ENCODE results near the gene TOGARAM1.

DNA sequence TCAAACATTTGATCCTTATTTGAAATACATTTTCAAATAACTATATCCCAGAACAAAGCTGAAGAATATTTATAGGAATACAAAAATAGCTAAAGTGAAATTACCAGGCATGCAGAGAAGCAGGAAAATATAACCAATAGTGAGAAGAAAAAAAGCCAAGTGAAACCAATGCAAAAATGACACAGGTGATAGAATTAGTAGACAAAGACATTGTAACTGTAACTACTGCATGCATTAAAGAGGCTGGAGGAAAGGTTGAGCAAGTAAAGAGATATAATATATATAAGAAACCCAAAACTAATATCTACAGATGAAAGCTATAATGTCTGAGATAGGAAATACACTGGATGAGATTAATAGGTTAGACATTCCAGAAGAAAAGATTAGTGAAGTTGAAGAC is 72.7 kb downstream of the TOGARAM1 start:
- TF ChIP-seq, protein P1, sequence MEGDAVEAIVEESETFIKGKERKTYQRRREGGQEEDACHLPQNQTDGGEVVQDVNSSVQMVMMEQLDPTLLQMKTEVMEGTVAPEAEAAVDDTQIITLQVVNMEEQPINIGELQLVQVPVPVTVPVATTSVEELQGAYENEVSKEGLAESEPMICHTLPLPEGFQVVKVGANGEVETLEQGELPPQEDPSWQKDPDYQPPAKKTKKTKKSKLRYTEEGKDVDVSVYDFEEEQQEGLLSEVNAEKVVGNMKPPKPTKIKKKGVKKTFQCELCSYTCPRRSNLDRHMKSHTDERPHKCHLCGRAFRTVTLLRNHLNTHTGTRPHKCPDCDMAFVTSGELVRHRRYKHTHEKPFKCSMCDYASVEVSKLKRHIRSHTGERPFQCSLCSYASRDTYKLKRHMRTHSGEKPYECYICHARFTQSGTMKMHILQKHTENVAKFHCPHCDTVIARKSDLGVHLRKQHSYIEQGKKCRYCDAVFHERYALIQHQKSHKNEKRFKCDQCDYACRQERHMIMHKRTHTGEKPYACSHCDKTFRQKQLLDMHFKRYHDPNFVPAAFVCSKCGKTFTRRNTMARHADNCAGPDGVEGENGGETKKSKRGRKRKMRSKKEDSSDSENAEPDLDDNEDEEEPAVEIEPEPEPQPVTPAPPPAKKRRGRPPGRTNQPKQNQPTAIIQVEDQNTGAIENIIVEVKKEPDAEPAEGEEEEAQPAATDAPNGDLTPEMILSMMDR (IDR thresholded peaks at IDR 0.05; ENCODE audit: insufficient read depth, low read depth, low read length) = no peak
- no peak for TF ChIP-seq EZH2 (IDR thresholded peaks at IDR 0.05; ENCODE audit: insufficient read depth, low read length)

Data from astrocyte (in vitro differentiated cells and primary cell).